ENCODE results near the gene AP1B1. TPM values are rescaled to one million over a fixed set of nuclear protein-coding genes. Genes with fewer than 3 reads are reported as not detected.

The AP1B1 gene
- polyA plus RNA-seq, 1 donor (not counting 4 experiments of a cell fraction or from before 2014, with no cell fraction given), result 55.3 TPM

GRCh38 chr22:29393019-29393608 is 4.7 kb upstream of the AP1B1 start:
- H3K4me2 ChIP-seq (ENCODE audit: control insufficient read depth, extremely low read depth, insufficient read depth, low read depth, low read length), result no peak overlapping the region
- peaks cover 1% of the 10 kb centered on the region for H3K79me2 ChIP-seq (ENCODE audit: control insufficient read depth, insufficient read depth, low read length)
- TF ChIP-seq CTCF (optimal IDR thresholded peaks at IDR 0.05 in 1 of 3, IDR thresholded peaks at IDR 0.05 in 1 of 3, conservative IDR thresholded peaks at IDR 0.05 in 1 of 3; ENCODE audit: extremely low read depth in 1 of 3, insufficient read depth in 2 of 3, low read length in 3 of 3) (no peak), EZH2 (IDR thresholded peaks at IDR 0.05; ENCODE audit: low read length) (no peak)
- DNase-seq (ENCODE audit: low read depth, low spot score), result no peak
- no peaks in the 10 kb centered on the region for H3K36me3 ChIP-seq (ENCODE audit: control insufficient read depth in 2 of 2, extremely low read depth in 1 of 2, insufficient read depth in 2 of 2, low read length in 2 of 2)
- FAIRE-seq, result no peak
- no peak overlapping the region for H3K9ac ChIP-seq (ENCODE audit: control insufficient read depth, extremely low read depth, insufficient read depth, low read length)
- no peaks in the 10 kb centered on the region for H4K20me1 ChIP-seq (ENCODE audit: control insufficient read depth, extremely low read depth, insufficient read depth, low read length)
- peaks cover 7% of the 10 kb centered on the region for H3K27me3 ChIP-seq (ENCODE audit: control insufficient read depth, extremely low read depth, insufficient read depth, low read length)
- peaks cover 5% of the 10 kb centered on the region for H3K4me1 ChIP-seq (ENCODE audit: control insufficient read depth, extremely low read depth, insufficient read depth, low read length)
- H3K9me3 ChIP-seq (ENCODE audit: control insufficient read depth, low read depth, low read length), result no peaks in the 10 kb centered on the region
- no peak overlapping the region for H3K27ac ChIP-seq (ENCODE audit: control insufficient read depth, insufficient read depth, low read length)
- H3K9me1 ChIP-seq (ENCODE audit: control insufficient read depth, extremely low read depth, insufficient read depth, low read length), result no peaks in the 10 kb centered on the region
- dilution Hi-C loops (cut with MboI; ENCODE audit: extremely low pct_ligation_motif_present, low sequenced_read_pairs), result no loop called here
- no peak overlapping the region for H2AFZ ChIP-seq (ENCODE audit: control insufficient read depth, low read length)
- no peak overlapping the region for H3K4me3 ChIP-seq (ENCODE audit: control insufficient read depth in 2 of 3, extremely low read depth in 1 of 3, insufficient read depth in 2 of 3, low read depth in 1 of 3, low read length in 3 of 3)

GRCh38 chr22:29391546-29391945 is 3.2 kb upstream of the AP1B1 start:
- no peak overlapping the region for H3K4me3 ChIP-seq (ENCODE audit: control insufficient read depth in 2 of 3, extremely low read depth in 1 of 3, insufficient read depth in 2 of 3, low read depth in 1 of 3, low read length in 3 of 3)
- H3K4me1 ChIP-seq (ENCODE audit: control insufficient read depth, extremely low read depth, insufficient read depth, low read length), result peaks cover 11% of the 10 kb centered on the region
- no peak overlapping the region for H3K4me2 ChIP-seq (ENCODE audit: control insufficient read depth, extremely low read depth, insufficient read depth, low read depth, low read length)
- no peak for FAIRE-seq
- no peaks in the 10 kb centered on the region for H3K27me3 ChIP-seq (ENCODE audit: control insufficient read depth, extremely low read depth, insufficient read depth, low read length)
- DNase-seq (ENCODE audit: low read depth, low spot score), result no peak
- no peak overlapping the region for H3K9ac ChIP-seq (ENCODE audit: control insufficient read depth, extremely low read depth, insufficient read depth, low read length)
- no peaks in the 10 kb centered on the region for H3K36me3 ChIP-seq (ENCODE audit: control insufficient read depth in 2 of 2, extremely low read depth in 1 of 2, insufficient read depth in 2 of 2, low read length in 2 of 2)
- no peaks in the 10 kb centered on the region for H4K20me1 ChIP-seq (ENCODE audit: control insufficient read depth, extremely low read depth, insufficient read depth, low read length)
- TF ChIP-seq EZH2 (IDR thresholded peaks at IDR 0.05; ENCODE audit: low read length), result no peak
- TF ChIP-seq CTCF (optimal IDR thresholded peaks at IDR 0.05 in 1 of 3, IDR thresholded peaks at IDR 0.05 in 1 of 3, conservative IDR thresholded peaks at IDR 0.05 in 1 of 3; ENCODE audit: extremely low read depth in 1 of 3, insufficient read depth in 2 of 3, low read length in 3 of 3), result no peak
- dilution Hi-C loops (cut with MboI; ENCODE audit: extremely low pct_ligation_motif_present, low sequenced_read_pairs), result no loop called here
- no peak overlapping the region for H3K27ac ChIP-seq (ENCODE audit: control insufficient read depth, insufficient read depth, low read length)
- no peaks in the 10 kb centered on the region for H3K9me3 ChIP-seq (ENCODE audit: control insufficient read depth, low read depth, low read length)
- no peaks in the 10 kb centered on the region for H3K9me1 ChIP-seq (ENCODE audit: control insufficient read depth, extremely low read depth, insufficient read depth, low read length)
- H3K79me2 ChIP-seq (ENCODE audit: control insufficient read depth, insufficient read depth, low read length), result peaks cover 17% of the 10 kb centered on the region
- H2AFZ ChIP-seq (ENCODE audit: control insufficient read depth, low read length), result no peak overlapping the region

All from keratinocyte (primary cell).